WERI-Rb-1 (cell line): ENCODE data around the gene SNF8.

Experiments
- DNase-seq: peaks from one replicate; pipeline ENCODE4 v3.0.0-alpha.2; 2020
- H3K27ac ChIP-seq: fragments of 250-450 bp; sonication (Bioruptor Pico); 2 replicates; pipeline ENCODE4 v1.5.1; 2020; ENCODE audit warnings: mild to moderate bottlenecking, moderate library complexity
- H3K27me3 ChIP-seq: fragments of 250-450 bp; sonication (Bioruptor Pico); 2 replicates; pipeline ENCODE4 v1.5.1; 2021; ENCODE audit warnings: mild to moderate bottlenecking, low read depth, moderate library complexity; ENCODE audit not compliant: insufficient read depth, severe bottlenecking
- H3K36me3 ChIP-seq: fragments of 250-450 bp; sonication (Bioruptor Pico); 2 replicates; pipeline ENCODE4 v1.5.1; 2020; ENCODE audit warnings: mild to moderate bottlenecking, moderate library complexity
- H3K4me3 ChIP-seq: 2 replicates; pipeline ENCODE4 v1.5.1; 2011; ENCODE audit warnings: low read depth, mild to moderate bottlenecking, control low read depth, low read length
- H3K9me3 ChIP-seq: fragments of 250-450 bp; sonication (Bioruptor Pico); 2 replicates; pipeline ENCODE4 v1.5.1; 2021; ENCODE audit warnings: mild to moderate bottlenecking, moderate library complexity; ENCODE audit not compliant: severe bottlenecking
- TF ChIP-seq, protein P1 (sequence below): IDR thresholded peaks from 2 replicates; pipeline ENCODE4 v1.5.1; 2011; ENCODE audit warnings: low read depth, mild to moderate bottlenecking, control low read depth, inconsistent platforms, low read length

Gene SNF8

DNA sequence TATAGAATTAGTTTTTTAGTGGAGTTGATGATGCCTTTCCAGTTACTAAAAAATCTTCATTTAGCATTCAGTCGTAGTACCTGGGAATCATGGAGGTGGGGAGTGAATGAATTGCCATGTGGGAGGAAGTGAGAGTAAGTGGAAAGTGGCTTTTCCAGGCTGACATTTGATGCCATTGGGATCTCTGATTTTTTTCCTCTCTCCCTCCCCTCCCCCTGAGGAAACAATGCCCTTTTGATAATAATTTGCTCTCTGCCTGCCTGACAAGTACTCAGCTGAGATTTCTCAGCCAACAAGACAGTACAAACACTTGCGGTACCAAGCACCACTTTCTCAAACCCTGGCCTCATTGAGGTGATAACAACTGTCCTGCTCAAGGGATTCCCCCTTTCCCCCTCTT is 34.3 kb downstream of the SNF8 start:
- Histone ChIP-seq H3K9me3 (no peaks in the 10 kb centered on the region), H3K36me3 (peaks cover 51% of the 10 kb centered on the region), H3K27me3 (no peaks in the 10 kb centered on the region), H3K4me3 (no peak overlapping the region), H3K27ac (no peak overlapping the region)
- DNase-seq, result no peak
- TF ChIP-seq, protein P1, sequence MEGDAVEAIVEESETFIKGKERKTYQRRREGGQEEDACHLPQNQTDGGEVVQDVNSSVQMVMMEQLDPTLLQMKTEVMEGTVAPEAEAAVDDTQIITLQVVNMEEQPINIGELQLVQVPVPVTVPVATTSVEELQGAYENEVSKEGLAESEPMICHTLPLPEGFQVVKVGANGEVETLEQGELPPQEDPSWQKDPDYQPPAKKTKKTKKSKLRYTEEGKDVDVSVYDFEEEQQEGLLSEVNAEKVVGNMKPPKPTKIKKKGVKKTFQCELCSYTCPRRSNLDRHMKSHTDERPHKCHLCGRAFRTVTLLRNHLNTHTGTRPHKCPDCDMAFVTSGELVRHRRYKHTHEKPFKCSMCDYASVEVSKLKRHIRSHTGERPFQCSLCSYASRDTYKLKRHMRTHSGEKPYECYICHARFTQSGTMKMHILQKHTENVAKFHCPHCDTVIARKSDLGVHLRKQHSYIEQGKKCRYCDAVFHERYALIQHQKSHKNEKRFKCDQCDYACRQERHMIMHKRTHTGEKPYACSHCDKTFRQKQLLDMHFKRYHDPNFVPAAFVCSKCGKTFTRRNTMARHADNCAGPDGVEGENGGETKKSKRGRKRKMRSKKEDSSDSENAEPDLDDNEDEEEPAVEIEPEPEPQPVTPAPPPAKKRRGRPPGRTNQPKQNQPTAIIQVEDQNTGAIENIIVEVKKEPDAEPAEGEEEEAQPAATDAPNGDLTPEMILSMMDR, result no peak

DNA sequence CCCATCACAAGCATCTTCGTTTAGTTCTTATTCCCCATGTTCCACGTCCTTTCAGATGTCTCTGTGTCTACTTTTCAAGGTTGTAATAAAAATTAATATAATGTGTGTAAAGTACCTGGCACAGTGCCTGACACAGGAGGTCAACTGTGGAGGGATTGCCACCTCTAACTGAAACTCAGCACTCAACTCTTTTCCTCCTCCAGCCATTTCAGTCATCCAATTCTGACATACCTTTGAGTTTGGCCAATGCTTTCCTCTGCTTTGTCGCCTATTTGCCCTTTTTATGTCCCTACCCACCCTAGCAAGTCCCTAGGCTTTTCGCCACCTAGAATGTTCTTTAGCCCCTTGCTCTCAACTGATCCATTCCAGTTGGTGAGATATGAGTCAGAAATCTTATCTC is 34.9 kb downstream of the SNF8 start:
- H3K27ac ChIP-seq, result no peak overlapping the region
- H3K4me3 ChIP-seq, result no peak overlapping the region
- no peaks in the 10 kb centered on the region for H3K27me3 ChIP-seq
- H3K36me3 ChIP-seq, result peaks cover 51% of the 10 kb centered on the region
- TF ChIP-seq, protein P1, result no peak
- H3K9me3 ChIP-seq, result no peaks in the 10 kb centered on the region
- no peak for DNase-seq

DNA sequence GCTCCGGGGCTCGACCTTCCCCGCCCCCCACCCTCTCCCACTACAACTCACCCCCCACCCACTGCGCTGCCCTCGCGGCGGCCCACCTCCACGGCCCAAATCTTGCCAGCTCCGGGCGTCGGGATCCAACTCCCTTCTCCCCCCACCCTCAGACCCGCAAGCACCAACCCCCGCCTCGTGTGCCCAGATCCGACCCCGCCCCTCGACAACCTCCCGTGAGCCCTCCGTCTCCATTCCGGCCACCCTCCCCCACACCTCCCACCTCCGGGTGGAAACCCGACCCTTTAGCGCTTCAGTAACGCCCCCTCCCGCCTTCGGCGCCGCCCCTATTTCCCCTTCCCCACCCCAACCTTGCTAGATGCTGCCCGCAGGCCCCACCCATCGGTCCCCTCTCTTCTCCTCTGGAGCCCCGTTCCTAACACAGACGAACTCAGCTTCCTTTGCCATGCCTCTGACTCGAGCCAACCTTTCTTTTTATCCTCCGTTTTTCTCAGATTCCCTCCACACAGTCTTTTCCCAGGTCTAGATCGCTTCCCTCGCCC is 35.7 kb downstream of the SNF8 start:
- DNase-seq, result peak; percentile 98
- TF ChIP-seq, protein P1, result no peak
- Histone ChIP-seq H3K27ac (peak overlapping the region; percentile 75), H3K27me3 (no peaks in the 10 kb centered on the region), H3K4me3 (peak overlapping the region; percentile 55), H3K9me3 (no peaks in the 10 kb centered on the region), H3K36me3 (peaks cover 43% of the 10 kb centered on the region)

DNA sequence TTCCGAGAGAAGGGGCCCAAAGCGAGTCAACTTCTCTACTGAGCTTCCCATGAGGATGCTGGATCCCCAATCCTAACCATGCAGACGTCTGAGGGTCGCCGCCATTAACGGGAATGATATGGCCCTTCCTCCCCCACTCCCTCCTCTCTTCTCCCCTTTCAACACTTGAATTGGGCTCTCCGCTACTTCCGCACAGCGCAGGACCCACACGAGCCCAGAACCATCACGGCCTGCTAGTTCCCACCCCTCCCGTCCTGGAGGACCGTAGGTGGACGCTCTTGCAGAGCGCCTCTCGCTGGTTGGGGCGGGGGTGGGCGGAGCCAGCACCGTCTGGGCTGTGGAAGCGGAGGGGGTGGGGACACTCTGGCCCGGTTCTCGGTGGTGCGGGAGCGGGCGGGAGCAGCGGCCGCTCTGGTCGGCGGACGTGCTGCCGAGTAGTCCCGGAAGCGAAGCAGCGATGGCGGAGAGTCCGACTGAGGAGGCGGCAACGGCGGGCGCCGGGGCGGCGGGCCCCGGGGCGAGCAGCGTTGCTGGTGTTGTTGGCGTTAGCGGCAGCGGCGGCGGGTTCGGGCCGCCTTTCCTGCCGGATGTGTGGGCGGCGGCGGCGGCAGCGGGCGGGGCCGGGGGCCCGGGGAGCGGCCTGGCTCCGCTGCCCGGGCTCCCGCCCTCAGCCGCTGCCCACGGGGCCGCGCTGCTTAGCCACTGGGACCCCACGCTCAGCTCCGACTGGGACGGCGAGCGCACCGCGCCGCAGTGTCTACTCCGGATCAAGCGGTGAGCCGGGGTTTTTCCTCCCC is 36.4 kb downstream of the SNF8 start, which contains the start of gene UBE2Z:
UBE2Z (plus strand) TSS at position 361 of the 797 bp plus-strand sequence; CDS start at position 458, 97 bp downstream.
- Histone ChIP-seq H3K4me3 (peak within 1 kb of the TSS; percentile 55), H3K27ac (peak within 1 kb of the TSS; percentile 75)
- TF ChIP-seq, protein P1, result peak; percentile 33

DNA sequence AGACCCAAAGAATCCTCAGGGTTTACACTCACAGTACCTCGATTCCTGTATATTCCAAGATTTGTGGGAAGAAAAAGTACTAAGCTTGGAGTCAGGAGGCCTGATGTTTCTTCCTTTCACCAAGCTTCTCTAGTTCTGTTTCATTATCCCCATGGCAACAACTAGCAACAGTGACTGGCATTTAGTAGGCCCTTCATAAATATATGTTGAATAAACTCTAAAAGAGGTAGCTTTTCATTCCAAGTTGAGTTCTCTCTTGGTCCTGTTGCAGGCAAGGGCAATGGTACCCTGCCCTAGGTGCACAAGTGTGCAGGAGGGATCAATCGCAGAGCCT is 37.0 kb downstream of the SNF8 start:
- TF ChIP-seq, protein P1, result no peak
- Histone ChIP-seq H3K27me3 (no peaks in the 10 kb centered on the region), H3K27ac (peak overlapping the region; percentile 75), H3K9me3 (no peaks in the 10 kb centered on the region), H3K4me3 (peak overlapping the region; percentile 55), H3K36me3 (peaks cover 30% of the 10 kb centered on the region)
- no peak for DNase-seq

More for the DNA sequence above, 36.4 kb downstream of the SNF8 start, which contains the start of gene UBE2Z:
- Histone ChIP-seq H3K9me3 (no peaks in the 10 kb centered on the region), H3K36me3 (peaks cover 36% of the 10 kb centered on the region), H3K27me3 (no peaks in the 10 kb centered on the region)
- DNase-seq, result peak; percentile 98
